Measurements from ENCODE around the gene FCER1A.

The FCER1A gene

GRCh38 chr1:159352436-159352835 is 50.3 kb downstream of the FCER1A start:
- no peak for DNase-seq (ENCODE audit: low spot score)

All from kidney capillary endothelial cell (primary cell).